SU-DHL-6 (cell line): ENCODE results near the gene PHACTR1.

Experiments
- CTCF ChIP-seq: fragments of 200-600 bp; sonication (generic); IDR thresholded peaks from one replicate; pipeline ENCODE4 v1.5.1; 2017; ENCODE audit warnings: antibody characterized with exemption, mild to moderate bottlenecking, low read length, moderate library complexity; ENCODE audit not compliant: insufficient read depth, poor library complexity, severe bottlenecking
- EZH2phosphoT487 ChIP-seq: fragments of 200-600 bp; sonication (generic), shearing (Covaris generic); conservative IDR thresholded peaks from 2 replicates; pipeline ENCODE4 v1.6.1; 2018; ENCODE audit warnings: mild to moderate bottlenecking, antibody characterized with exemption, low read length, moderate library complexity, mixed read lengths

- TF ChIP-seq CTCF (no peak), EZH2phosphoT487 (no peak)
Measured at GRCh38 chr6:12865671-12866181, 149.2 kb downstream of the PHACTR1 start.
